ENCODE data around the gene BCDIN3D.

- TF ChIP-seq CTCF (IDR thresholded peaks at IDR 0.05) (no peak), POLR2A (IDR thresholded peaks at IDR 0.05) (no peak)
These were observed 17.4 kb downstream of the BCDIN3D start for GRCh38 chr12:49825360-49825970.
